ENCODE data around the gene SPATC1L. TPM values are rescaled to one million over a fixed set of nuclear protein-coding genes. Genes with fewer than 3 reads are reported as not detected.

The SPATC1L gene
- total RNA-seq, 1 donor from 2014 or later = 8.6 TPM

GRCh38 chr21:46221664-46222435, 37.6 kb upstream of the SPATC1L start:
- TF ChIP-seq CTCF (IDR thresholded peaks at IDR 0.05) = no peak
- Histone ChIP-seq H3K27ac (no peak overlapping the region), H3K4me3 (no peak overlapping the region), H3K4me1 (peaks cover 41% of the 10 kb centered on the region), H3K9me3 (no peaks in the 10 kb centered on the region), H3K36me3 (peaks cover 50% of the 10 kb centered on the region), H3K27me3 (ENCODE audit: low read depth) (no peaks in the 10 kb centered on the region)
- intact Hi-C loops (cut with DNase I) = no loop called here
- no peak for DNase-seq
- peak; percentile 42 to 60 for ATAC-seq

- no peak overlapping the region for H3K4me3 ChIP-seq
- H3K4me1 ChIP-seq = peaks cover 34% of the 10 kb centered on the region
- no peaks in the 10 kb centered on the region for H3K27me3 ChIP-seq (ENCODE audit: low read depth)
- peaks cover 57% of the 10 kb centered on the region for H3K36me3 ChIP-seq
- TF ChIP-seq CTCF (IDR thresholded peaks at IDR 0.05) = no peak
- H3K9me3 ChIP-seq = no peaks in the 10 kb centered on the region
- intact Hi-C loops (cut with DNase I) = no loop called here
- no peak for ATAC-seq
- DNase-seq = no peak
- no peak overlapping the region for H3K27ac ChIP-seq
These were observed 36.6 kb upstream of the SPATC1L start for GRCh38 chr21:46220847-46221246.

- H3K4me3 ChIP-seq = no peak overlapping the region
- peaks cover 29% of the 10 kb centered on the region for H3K4me1 ChIP-seq
- H3K27me3 ChIP-seq (ENCODE audit: low read depth) = no peaks in the 10 kb centered on the region
- TF ChIP-seq CTCF (IDR thresholded peaks at IDR 0.05) = no peak
- DNase-seq (no peak), ATAC-seq (peak; percentile 11 to 18)
- H3K27ac ChIP-seq = no peak overlapping the region
- no peaks in the 10 kb centered on the region for H3K9me3 ChIP-seq
- intact Hi-C loops (cut with DNase I) = no loop called here
- H3K36me3 ChIP-seq = peaks cover 62% of the 10 kb centered on the region
These were observed 36.1 kb upstream of the SPATC1L start for GRCh38 chr21:46220275-46220810.

GRCh38 chr21:46219591-46220239, 35.5 kb upstream of the SPATC1L start:
- TF ChIP-seq CTCF (IDR thresholded peaks at IDR 0.05) = no peak
- H3K36me3 ChIP-seq = peaks cover 69% of the 10 kb centered on the region

GRCh38 chr21:46218906-46219590, 34.8 kb upstream of the SPATC1L start:
- no peaks in the 10 kb centered on the region for H3K9me3 ChIP-seq
- H3K4me3 ChIP-seq = no peak overlapping the region
- DNase-seq (no peak), ATAC-seq (no peak)
- intact Hi-C loops (cut with DNase I) = no loop called here
- no peak for TF ChIP-seq CTCF (IDR thresholded peaks at IDR 0.05)
- no peaks in the 10 kb centered on the region for H3K27me3 ChIP-seq (ENCODE audit: low read depth)
- no peak overlapping the region for H3K27ac ChIP-seq
- peaks cover 27% of the 10 kb centered on the region for H3K4me1 ChIP-seq
- H3K36me3 ChIP-seq = peaks cover 75% of the 10 kb centered on the region

More at GRCh38 chr21:46219591-46220239, 35.5 kb upstream of the SPATC1L start:
- H3K4me3 ChIP-seq = no peak overlapping the region
- DNase-seq (peak; percentile 71), ATAC-seq (peak; percentile 15 to 23)
- intact Hi-C loops (cut with DNase I) = no loop called here
- no peaks in the 10 kb centered on the region for H3K27me3 ChIP-seq (ENCODE audit: low read depth)
- peaks cover 27% of the 10 kb centered on the region for H3K4me1 ChIP-seq
- H3K27ac ChIP-seq = no peak overlapping the region
- H3K9me3 ChIP-seq = no peaks in the 10 kb centered on the region

Measured in lower lobe of right lung (tissue), 2 donors.